HG03060 (cell line): ENCODE measurements around the gene LUZP2.
"Not testable (repeated sequence)": the region's sequence is repeated elsewhere in the genome, so short reads cannot be mapped to it uniquely, and the experiment has no call there.

Source experiments
- ATAC-seq: cut with Tn5 transposase; IDR thresholded peaks from one replicate; pipeline ENCODE4 v1.9.1; 2021; ENCODE audit warnings: low read depth, moderate number of reproducible peaks; ENCODE audit not compliant: unreplicated experiment

The LUZP2 gene

DNA sequence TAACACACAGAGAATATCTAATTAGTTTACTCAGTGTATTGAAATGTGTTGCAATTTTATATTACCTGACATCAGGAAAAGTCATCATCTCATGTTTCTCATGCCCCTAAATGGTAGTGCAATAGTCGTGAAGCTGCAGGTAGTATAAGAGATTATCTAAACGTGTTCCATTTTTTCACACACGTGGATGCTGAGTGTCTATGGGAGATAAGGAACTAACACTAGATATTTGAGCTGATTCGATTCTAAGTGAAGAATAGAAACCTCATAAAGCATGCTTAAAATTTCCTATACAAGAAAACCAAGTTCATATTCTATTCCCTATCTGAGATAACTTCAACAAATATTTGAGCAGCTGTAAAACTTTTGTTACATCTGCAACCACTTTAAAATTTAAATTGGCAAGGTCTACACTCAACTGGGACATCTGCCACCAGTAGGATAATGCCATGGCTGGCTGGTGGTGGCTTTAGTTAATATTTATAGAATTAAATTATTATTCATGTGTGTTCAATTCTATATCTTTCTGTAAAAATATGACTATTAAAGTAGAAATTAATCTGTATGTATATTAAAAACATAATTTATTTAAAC lies 388.8 kb downstream of the LUZP2 start:
- no peak for ATAC-seq

DNA sequence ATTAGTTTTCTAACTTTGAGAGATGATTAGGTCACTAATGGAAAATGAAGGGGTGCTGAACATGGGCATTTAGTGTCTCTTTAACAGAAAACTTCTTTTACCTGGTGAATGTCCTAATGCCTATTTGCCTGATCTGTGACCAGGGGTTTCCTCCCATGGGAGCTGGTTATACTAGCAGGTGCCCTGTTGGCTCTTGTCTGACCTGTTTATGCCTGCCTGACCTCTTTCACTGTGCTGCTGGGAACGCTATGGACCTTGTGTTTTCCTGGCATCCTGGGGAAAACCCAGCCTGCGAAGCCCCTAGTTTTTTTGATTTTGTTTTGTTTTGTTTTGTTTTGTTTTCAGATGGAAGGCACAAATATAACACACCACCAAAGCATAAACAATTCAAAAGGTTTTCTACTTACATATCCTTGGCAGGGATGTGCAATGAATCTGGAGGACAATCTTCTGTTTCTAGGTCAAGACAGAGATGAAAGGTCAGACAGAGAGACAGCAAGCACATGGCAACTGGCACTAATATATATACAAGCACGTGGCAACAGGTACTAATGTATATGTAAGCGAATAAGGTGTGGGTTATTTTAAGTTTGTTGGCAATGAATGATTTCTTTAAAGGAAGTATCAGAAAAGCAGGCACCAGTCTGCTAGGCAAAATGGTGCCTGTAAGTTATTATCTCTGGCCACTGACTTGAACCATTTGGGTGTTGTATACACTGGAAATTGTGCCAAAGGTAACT lies 390.2 kb downstream of the LUZP2 start:
- no peak for ATAC-seq

DNA sequence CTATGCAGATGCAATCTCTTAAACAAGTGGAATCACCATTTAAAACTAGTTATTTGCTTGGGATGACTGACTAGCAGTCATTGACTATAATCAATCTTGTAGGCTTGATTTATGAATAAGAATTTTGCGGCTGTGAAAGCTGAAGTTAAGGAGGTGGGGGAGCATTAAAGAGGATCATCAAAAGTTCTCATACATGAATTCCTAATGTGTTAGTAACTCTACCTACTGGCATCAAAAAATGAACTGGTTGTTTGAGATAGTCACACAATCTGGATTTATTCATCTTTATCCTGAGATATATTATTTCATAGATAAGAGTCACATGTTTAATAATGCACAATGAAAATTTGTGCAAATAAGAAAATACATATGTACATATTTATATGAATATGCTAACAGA lies 393.6 kb downstream of the LUZP2 start:
- no peak for ATAC-seq

DNA sequence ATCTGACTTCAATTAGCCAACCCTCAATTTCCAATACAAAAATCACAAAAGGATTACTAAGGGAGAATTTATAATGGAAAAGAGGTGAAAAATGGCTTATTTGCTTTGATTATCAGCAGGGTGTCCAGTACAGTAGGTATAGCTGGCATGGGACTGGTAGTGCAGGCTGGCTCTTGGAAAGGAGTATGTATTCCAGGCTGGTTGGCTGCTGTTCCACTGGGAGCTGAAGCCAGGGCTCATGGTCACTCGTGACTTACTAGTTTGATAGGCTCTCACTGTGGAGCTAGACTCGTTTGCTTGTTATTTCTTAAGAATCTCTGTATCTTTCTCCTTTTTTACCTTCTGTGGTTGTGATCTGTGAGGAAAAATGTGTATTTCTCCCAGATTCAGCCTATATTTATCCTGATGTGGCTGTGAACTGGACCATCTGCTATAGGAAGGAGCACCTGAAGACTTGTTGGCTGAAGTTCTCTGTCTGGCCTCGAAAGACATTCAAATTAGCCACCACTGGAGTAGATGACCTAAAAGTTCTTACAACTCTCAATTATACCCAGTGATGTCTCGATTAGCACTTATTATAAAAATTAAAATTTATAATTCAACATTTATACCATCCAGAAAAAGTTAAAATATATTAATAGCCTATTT lies 395.1 kb downstream of the LUZP2 start:
- not testable (repeated sequence) for ATAC-seq

DNA sequence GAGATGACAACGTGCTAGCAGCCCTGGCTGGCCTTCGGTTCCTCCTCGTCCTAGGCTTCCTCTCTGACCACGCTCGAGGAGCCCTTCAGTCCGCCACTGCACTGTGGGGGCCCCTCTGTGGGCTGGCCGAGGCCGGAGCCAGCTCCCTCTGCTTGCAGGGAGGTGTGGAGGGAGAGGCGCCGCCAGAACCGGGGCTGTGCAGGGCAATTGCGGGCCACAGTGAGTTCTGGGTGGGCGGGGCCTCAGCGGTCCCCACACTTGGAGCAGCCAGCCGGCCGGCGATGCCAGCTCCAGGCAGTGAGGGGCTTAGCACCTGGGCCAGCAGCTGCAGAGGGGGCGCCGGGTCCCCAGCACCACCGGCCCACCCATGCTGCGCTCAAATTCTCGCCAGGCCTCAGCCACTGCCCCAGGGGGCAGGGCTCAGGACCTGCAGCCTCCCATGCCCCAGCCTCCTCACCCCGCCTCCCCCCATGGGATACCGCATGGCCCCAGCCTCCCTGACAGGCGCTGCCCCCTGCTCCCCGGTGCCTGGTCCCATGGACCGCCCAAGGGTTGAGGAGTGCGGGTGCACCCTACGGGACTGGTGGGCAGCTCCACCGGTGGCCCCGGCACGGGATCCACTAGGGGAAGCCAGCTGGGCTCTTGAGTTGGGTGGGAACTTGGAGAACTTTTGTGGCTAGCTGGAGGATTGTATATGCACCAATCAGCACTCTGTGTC lies 399.4 kb downstream of the LUZP2 start:
- ATAC-seq = no peak

DNA sequence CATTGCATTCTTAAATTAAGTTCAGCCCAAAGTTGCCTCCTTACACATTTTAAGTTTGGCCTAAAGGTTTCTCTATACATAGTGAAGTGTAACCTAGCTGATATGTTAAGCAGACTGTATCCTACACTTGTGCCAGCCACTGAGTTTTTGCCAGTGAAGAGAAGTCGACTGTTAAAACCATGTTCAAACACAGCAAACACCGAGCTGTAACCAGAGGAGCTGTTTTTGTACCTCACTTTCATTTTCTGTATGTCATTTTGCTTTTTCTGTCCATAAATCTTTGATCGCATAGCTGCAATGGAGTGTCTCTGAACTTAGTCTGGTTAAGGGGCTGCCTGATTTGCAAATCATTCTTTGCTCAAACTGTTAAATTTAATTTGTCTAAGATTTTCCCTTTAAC lies 403.7 kb downstream of the LUZP2 start:
- no peak for ATAC-seq

DNA sequence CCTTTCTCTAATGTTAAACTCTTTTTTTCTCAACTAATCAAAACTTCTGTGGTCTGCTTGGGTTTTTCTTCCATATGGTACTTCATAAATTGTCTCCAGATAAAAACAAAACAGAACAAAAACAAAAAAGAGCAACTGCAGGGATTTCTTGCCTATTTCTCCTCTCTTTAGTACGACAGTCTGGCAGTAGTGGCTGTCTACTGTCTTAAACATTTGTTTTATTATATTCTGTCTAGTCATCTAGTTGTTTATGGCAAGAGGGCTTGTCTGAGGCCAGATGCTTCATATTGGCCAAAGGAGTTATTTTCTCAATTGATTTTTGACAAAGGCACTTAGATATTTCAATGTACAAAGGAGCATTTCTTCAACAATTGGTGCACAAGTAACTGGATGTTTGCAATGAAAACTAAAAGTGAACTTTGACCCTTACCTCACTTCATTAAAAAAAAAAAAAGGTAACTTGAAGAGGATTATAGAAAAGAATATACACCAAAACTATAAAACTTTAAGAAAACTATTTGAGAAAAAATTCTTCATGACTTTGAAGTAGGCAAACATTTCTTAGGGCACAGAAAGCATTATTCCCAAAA lies 404.2 kb downstream of the LUZP2 start:
- no peak for ATAC-seq

DNA sequence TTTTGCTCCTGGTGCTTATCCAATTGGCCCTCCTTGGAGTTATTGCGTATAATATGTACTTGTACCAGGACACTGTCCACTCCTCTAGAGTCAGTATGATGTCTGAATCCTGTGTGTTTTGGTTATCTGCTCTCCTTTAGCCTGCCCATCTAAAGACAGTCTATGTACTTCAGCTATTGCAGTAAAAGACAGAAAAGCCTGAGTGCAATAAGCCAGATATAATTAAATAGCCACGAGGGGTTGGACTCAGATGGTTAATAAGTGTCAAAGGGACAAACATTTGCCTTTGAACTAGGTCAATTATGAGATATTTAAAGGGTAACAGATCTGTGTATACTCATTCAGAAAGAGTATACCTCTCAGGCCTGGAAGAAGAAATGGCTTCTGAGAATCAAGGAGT lies 406.7 kb downstream of the LUZP2 start:
- ATAC-seq = no peak

DNA sequence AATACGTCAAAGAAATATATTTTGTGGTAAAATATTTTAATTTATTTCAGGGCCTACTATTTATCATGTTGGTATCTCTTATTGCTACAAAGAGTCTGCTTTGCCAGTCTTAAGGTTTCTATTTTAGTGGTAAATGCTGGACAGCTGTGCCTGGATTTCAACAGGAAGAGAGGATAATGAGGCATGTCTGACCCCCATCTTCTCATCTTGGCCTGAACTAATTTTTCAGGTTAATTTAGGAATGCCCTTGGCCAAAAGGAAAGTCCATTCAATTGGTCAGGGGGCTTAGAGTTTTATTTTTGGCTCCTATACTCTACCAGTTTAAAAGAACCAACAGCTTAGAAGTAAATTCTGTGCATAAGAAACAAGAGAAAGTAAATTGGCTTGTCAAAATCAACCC lies 428.2 kb downstream of the LUZP2 start:
- ATAC-seq = no peak

DNA sequence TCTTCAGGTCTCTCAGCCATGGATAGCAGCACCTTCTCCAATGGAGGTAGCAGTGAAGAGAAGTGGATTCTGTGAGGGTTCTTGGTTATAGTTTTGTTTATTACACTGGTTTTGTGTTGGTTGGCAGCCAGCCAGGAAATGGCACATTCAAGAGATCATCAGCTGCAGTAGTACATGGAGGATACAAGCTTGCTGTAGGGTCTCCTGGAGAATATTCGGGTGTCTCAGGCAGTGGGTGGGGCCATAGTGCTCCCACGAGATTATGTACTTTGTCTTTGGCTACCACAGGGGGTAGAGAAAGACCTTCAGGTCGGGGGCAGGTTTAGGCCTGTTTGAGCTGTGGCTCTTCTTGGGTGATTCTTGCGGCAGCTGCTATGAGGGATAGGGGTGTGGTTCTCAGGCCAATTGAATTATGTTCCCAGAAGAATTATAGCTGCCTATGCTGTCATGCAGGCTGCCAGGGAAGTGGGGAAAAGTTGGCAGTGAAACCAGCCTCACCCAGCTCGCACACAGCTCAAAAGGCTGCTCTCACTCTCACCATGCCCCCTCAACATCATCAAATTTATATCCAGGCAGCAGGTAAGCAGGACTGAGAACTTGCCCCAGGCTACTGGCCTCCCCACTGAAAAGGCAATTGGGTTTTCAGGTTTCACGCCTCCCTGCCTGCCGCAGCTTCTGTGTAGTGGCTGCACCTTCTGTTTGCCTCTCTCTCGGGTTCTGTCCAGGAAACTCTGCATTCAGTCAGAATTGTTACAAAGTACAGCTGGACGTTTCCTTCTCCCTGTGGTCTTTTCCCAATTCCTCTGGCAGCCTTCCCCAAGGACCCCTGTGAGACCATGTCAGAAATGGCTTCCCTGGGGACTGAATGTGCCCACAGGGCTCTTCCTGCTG lies 435.5 kb downstream of the LUZP2 start:
- no peak for ATAC-seq

DNA sequence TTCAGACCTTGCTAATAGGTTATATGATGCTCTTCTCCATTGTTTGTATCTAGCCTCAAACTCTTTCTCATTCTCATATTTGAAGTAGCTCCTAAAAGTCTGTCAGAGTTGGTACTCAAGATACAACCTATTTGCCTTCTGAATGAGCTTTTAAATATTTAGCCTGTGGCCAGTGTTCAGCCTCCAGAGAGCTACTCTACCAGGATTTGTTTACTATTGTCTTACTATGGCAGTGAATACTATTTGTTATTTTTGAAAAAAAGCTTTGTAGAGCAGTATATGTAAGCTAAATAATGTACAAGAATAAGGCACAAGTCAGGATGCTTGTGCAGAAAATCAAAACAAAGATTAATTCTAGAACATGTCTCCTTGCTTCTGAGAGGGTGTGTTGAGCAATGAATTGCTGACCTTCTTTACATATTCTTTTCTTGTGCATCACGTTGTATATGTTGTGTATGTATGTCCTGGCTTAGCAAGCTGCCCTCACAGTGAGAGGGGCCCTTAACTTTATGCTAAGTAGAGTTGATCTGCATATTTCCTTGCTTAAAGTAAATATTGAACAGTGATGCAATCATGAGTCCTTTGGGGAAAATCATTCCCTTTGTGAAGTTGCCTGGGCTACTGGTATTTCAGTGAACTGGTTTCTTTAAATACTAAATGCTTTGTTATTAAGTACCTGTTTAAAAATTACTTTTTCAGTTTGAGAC lies 438.0 kb downstream of the LUZP2 start:
- no peak for ATAC-seq

DNA sequence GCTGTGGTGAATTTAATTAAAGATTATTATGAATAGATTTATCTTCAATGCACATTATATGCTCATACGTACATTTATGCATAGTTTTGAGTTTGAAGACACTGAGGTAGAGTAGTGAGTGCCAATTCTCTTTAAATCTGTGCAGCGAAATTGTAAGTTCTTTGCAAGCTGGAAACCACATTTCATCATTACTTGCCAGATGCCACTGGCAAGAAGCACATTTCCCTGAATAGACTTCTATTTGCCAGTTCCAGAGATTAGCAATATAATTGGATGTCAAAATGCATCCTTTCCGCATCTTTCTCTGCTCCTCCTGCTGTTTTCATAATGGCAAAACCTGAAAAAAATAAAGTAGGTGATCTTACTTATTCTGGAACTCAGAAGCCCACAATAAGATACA lies 448.0 kb downstream of the LUZP2 start:
- ATAC-seq = no peak

DNA sequence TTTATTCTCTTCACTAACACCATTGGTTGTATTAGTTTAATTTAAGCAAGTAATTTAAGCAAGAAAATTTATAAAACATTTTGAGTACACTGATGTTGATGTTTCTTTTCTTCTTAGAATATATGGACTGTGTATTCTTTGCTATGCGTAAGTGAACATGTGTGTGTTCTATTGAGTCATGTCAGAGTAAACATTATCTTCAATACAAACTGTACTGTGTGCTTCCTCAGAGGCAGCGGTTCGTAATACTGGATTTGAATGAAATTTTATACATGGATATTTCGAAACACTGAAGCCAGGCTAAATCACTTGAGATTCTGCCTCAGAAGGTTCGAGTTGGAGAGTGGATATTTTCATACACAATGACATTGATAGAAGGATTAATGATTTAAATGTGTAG lies 452.6 kb downstream of the LUZP2 start:
- ATAC-seq = no peak

DNA sequence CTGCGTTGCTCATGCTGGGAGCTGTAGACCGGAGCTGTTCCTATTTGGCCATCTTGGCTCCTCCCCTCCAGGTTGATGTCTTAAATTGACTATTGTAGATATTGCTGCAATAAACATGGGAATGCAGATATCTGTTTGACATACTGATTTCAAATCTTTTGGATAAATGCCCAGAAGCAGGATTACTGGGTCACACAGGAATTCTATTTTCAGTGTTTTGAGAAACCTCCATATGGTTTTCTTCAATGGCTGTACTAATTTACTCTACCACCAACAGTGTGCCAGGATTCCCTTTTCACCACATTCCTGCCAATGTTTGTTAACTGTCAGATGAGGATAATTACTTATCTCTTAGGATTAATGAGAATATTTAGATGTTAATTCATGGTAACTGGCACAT lies 467.0 kb downstream of the LUZP2 start:
- no peak for ATAC-seq

DNA sequence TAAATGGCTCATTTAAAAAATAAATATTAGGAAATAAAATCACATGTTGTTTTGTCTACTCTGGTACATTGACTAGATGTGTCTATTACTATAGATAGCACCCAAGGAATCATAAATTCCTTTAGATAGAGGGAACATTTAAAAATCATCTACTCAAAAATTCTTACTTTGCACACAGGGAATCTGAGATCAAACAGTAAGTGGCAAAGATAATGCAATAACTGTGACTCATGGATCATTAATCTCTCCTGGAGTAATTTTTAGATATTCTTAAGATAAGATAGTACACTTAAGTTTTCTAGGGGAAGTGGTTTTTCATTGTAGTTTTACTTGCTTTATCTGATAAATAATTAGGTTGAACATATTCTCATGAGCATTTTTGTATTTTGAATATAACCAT lies 468.9 kb downstream of the LUZP2 start:
- no peak for ATAC-seq

DNA sequence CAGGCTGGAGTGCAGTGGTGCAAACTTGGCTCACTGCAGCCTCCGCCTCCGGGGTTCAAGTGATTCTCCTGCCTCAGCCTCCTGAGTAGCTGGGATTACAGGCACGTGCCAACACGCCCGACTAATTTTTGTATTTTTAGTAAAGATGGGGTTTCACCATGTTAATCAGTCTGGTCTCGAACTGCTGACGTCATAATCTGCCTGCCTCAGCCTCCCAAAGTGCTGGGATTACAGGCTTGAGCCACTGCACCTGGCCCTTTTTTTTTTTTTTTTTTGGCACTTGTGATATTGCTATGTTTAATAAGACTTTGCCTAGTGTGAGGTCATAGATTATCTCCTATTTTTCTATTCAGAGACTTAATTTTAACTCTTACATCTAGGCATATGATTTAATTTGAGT lies 497.1 kb downstream of the LUZP2 start:
- ATAC-seq = not testable (repeated sequence)

DNA sequence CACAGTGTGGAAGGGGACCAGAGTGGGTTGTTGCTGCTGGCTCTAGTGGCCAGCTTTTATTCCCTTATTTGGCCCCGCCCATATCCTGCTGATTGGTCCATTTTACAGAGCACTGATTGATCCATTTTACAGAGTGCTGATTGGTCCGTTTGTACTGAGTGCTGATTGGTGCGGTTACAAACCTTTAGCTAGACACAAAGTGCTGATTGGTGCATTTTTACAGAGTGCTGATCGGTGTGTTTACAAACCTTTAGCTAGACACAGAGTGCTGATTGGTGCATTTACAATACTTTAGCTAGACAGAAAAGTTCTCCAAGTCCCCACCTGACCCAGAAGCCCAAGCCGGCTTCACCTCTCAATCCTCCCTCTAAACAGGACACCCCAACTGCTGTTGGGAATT lies 503.1 kb downstream of the LUZP2 start:
- not testable (repeated sequence) for ATAC-seq

DNA sequence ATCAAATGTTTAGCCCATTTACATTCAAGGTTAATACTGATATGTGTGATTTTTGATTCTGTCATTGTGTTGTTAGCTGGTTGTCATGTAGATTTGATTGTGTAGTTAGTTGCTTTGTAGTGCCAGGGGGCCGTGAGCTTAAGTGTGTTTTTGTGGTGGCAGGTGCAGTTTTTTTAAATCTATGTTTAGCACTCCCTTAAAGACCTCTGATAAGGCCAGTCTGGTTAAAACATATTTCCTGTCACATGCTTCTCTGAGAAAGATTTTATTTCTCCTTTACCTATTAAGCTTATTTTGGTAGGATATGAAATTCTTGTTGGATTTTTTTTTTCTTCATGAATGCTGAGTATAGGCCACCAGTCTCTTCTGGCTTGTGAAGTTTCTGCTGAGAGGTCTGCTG lies 540.6 kb downstream of the LUZP2 start:
- no peak for ATAC-seq

DNA sequence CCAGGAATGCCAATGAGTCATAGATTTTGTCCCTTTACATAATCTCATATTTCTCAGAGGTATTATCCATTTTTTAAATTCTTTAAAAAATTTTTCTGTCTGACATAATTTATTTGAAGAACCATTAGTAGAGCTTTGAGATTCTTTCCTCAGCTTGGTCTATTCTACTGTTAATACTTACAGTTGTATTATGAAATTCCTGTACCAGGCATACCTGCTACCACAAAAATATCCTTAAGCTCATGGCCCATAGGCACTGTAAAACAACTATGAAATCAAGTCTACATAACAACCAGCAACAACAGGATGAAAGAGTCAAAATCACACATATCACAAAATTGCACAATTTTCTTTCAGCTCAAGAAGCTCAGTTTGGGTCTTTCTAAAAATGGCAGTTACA lies 541.3 kb downstream of the LUZP2 start:
- ATAC-seq = no peak
